DND-41 (cell line): ENCODE results near the gene BACE1.
"Not testable (repeated sequence)": the region's sequence is repeated elsewhere in the genome, so short reads cannot be mapped to it uniquely, and the experiment has no call there.

Source experiments
- EZH2 ChIP-seq: IDR thresholded peaks from 3 replicates; pipeline ENCODE4 v1.6.1; 2012; ENCODE audit warnings: borderline replicate concordance, low read depth, mild to moderate bottlenecking, moderate library complexity, low read length, inconsistent platforms; ENCODE audit not compliant: severe bottlenecking
- TF ChIP-seq, protein P1 (sequence below): IDR thresholded peaks from 2 replicates; pipeline ENCODE4 v1.5.1; 2012; ENCODE audit warnings: borderline replicate concordance, low read length, moderate library complexity, mild to moderate bottlenecking; ENCODE audit not compliant: poor library complexity, severe bottlenecking; ENCODE audit errors: extremely low read depth

DNA sequence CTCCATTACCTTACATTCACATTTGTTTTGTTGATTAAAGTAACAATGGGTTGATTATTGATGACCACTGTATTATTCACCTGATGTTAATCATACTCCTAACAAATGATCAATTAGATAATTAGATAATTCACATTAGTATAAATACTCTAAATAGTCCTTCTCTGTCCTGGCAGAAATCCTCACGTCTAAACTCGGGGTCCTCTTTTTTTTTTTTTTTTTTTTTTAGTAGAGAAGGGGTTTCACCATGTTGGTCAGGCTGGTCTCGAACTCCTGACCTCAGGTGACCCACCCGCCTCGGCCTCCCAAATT is 11.2 kb upstream of the BACE1 start:
- TF ChIP-seq, protein P1, sequence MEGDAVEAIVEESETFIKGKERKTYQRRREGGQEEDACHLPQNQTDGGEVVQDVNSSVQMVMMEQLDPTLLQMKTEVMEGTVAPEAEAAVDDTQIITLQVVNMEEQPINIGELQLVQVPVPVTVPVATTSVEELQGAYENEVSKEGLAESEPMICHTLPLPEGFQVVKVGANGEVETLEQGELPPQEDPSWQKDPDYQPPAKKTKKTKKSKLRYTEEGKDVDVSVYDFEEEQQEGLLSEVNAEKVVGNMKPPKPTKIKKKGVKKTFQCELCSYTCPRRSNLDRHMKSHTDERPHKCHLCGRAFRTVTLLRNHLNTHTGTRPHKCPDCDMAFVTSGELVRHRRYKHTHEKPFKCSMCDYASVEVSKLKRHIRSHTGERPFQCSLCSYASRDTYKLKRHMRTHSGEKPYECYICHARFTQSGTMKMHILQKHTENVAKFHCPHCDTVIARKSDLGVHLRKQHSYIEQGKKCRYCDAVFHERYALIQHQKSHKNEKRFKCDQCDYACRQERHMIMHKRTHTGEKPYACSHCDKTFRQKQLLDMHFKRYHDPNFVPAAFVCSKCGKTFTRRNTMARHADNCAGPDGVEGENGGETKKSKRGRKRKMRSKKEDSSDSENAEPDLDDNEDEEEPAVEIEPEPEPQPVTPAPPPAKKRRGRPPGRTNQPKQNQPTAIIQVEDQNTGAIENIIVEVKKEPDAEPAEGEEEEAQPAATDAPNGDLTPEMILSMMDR, result not testable (repeated sequence)
- TF ChIP-seq EZH2, result not testable (repeated sequence)
